Endothelial cell of hepatic sinusoid (primary cell): Measurements from ENCODE around the gene NAT14.

Source experiments
- in situ Hi-C: cut with HindIII; loops from 2 replicates; pipeline ENCODE4 v1.10.0; 2017; ENCODE audit warnings: low sequenced_read_pairs

NAT14 gene

DNA sequence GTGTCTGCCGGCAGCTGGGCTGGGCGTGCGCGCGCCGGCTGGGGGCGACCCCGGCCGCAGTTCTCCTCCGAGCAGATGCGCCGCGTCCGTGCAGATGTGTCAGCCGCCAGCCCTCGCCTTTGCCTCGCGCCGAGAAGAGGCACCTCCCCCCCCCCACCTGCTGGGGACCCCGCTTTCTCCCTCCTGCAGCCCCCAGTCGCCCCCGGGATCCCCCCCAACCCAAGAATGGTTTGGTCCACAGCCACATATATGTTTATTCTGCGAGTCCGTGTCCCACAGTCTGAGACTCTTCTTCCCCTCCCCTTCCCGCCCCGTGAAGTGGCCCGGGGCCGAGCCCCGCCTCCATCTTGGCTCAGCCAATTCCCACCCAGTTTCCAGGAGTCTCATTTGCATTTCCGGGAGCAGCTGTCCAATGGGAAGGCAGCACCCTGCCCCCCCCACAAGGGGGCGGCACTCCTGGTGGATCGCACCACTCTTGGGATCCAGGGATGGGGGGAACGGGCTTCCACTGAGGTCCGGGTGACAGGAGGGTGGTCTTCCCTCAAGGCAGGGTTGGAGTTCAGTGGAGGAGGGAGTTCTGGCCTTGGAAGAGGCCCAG is 32.1 kb upstream of the NAT14 start:
- in situ Hi-C loops = no loop called here

DNA sequence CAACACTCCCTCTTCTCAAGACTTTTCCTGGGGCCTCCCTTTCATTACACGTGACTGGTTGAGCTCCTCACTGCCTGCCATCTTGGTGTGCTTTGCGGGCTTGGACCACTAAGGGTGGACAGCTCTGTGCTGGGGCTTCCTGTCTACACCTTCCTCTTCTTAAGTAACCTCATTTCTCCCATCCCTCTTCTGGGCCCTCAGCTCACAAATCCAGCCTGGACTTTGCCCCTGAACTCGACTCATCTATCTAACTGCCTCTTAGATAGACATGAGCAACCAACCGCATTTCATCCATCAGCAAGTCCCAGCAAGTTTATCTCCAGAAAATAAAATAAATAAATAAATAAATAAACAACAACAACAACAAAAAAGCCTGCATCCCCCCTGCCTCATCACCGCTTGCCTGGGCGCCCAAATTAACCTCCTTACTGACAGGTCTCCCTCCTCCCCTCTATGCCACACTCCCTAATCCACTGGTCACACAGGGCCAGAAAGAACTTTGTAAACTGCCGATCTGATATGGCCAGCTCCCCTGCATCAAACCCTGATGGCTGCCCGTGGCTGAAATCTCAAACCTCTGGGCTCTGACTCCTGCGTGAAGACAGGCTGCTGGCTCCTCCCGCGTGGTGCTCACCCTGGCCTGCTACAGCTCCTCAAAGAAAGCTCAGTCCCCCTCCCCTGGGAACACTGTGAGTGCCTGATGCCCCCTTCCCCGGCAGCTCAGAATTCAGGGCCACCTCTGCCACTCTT is 31.3 kb upstream of the NAT14 start:
- in situ Hi-C loops = no loop called here

DNA sequence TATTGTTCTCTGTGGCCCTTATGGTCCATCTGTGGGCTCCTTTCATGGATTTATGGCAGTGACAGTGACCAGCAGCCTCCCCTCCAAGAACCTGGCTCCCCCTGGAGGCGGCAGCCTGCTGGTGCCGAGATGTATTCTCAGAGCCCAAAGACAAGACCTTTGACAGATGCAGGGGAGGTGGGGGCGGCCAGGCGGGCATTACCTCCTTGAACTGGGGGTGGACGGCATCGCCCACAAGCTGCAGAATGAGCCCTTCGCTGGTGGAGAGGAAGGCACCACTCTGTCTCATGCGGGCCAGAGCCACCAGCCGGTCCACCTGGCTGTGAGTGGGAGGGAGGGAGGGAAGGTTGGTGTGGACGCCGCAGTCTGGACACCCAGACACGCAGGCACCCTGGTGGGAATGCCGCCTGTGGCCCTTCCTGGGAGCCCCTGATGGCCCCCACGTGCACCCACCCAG is 30.2 kb upstream of the NAT14 start:
- in situ Hi-C loops = no loop called here

DNA sequence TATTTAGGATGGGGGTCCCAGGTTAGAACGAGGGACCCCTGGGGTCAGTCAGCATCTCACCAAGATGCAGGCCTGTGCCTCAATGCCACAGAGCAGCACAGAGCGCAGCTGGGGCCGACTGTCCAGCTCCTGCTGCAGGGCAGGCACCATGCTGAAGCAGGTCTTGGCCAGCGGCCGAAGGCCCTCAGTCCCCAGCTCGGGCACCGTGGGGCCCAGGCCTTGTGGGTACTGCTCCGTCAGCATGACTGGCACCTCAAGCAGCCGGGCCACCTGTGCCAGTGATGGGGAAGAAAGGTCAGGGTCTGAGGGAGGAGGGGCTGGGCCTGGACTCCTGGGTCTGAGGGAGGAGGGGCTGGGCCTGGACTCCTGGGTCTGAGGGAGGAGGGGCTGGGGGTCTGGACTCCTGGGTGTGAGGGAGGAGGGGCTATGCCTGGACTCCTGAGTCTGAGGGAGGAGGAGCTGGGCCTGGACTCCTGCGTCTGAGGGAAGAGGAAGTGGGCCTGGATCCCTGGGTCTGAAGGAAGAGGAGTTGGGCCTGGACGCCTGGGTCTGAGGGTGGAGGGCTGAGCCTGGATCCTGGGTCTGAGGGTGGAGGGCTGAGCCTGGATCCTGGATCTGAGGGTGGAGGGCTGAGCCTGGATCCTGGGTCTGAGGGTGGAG is 29.3 kb upstream of the NAT14 start:
- in situ Hi-C loops = no loop called here

DNA sequence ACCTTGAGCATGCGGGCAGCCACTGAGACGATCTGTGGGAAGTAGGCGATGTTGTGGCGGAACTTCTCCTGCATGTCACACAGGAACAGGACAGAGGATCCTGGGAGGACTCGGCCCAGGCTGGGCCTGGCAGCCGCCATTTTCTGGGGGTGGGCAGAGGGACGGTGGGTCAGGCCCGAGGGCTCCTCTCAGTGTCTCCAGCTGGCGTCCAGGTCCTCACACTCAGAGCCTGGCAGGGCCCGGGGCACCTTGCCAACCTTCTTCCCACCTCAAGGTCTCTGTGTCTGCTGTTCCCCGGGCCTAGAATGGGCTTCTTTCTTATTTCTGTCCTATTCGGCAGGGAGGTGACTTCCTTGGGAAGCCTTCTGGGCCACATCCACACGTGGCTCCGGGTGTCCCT is 28.6 kb upstream of the NAT14 start:
- in situ Hi-C loops = no loop called here

DNA sequence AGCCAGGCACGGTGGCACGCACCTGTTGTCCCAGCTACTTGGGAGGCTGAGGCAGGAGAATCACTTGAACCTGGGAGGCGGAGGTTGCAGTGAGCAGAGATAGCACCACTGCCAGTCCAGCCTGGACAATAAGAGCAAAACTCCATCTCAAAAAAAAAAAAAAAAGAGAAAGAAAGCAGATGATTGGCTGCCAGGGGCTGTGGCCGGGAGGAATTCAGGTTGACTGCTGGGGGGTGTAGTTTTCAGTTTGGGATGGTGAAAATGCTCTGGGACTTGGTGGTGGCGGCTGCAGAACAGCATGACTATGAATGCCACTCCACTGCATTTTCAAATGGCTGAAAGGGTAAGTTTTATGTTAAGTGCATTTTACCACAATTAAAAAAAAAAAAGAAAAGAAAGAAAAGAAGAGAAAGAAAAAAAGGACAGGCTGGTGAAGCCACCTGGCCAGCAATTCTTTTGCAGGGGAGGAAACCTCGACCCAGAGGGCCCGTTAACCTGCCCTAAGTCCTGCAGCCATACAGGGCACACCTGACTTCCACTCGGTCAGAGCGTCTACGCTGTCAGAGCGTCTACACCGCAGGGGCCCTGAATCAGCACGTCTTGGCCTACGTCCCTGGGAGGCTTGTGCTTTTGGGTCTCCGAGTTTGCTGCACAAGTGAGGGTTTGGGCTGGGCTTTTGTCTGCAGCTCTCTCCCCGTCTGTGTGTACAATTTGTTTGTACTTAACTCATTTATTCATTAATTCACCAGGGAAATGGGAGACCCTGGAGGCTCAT is 27.1 kb upstream of the NAT14 start:
- in situ Hi-C loops = no loop called here

DNA sequence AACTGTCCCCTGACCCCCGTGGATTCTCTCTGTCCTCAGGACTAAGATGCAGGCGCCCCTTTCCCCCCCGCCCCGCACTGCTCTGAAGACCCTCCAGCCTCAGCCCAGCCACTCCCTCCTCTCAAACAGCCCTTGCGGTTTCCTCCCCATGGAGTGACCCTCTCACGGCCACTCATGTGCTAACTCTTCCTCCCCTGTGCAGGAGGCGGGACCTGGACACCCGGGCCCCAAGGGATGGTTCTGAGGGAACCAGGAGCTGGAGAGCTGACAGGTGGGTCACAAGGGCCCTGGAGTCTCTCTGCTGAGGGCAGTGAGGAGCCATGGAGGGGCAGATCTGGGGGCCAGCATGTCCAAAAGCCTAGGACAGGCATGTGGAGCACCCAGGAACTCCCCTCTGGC is 25.4 kb upstream of the NAT14 start:
- in situ Hi-C loops = no loop called here

DNA sequence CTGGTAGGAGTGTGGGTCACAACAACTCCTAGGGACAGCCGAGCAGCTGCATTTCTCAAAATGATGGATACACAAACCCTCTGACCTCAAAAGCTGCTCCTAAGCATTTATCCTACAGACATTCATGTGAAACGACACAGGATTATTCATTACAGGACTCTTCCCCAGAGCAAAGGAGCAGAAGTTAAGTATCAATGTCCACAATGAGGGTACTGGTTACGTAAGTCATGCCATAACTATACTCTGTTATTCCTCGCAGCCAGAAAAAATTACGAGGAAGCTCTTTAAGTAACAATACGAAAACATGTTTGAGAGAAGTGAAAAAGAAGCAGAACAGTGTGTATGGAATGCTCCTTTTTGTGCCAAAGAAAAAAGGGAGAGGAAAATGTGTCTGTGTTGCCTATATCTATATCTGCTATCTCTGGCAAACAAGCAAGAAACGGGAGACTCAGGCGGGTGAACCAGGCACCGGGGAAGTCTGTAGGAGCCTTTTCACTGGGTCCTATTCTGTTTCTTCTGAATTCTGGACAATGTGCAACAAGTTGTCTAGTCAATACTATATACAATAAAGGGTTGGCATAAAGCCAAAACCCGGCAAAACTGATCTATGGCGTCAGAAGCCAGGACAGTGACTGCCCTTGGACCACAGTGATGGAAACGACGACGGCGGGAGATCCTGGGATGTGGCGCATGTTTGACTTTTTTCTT is 24.9 kb upstream of the NAT14 start:
- in situ Hi-C loops = no loop called here

DNA sequence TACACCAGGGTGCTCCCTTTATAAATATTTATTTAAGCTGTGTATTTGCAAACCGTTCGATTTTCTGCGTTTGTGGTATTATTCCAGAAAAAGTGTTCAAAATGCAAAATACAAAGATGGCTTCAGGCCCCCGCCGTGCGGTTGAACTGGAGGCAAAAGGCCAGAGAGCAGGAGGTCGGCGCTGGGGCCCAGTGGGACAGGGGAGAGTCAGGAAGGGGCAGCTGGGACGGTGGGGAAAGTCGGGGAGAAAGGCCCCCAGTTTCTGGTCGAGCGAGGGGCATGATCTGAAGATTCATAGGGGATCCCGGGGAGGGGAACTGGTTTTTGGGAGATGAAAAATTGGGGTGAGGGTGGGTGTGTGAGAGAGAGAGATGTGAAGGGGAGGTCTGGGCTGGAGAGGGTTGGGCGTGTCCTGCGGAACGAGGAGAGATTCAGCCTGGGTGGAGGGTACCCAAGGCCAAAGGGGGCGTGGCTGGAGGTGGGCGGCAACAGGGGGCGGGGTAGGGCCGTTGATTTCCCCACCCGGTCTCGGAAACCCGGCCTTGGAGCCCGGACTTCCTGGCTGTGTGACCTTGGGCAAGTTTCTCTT is 24.2 kb upstream of the NAT14 start:
- in situ Hi-C loops = no loop called here

DNA sequence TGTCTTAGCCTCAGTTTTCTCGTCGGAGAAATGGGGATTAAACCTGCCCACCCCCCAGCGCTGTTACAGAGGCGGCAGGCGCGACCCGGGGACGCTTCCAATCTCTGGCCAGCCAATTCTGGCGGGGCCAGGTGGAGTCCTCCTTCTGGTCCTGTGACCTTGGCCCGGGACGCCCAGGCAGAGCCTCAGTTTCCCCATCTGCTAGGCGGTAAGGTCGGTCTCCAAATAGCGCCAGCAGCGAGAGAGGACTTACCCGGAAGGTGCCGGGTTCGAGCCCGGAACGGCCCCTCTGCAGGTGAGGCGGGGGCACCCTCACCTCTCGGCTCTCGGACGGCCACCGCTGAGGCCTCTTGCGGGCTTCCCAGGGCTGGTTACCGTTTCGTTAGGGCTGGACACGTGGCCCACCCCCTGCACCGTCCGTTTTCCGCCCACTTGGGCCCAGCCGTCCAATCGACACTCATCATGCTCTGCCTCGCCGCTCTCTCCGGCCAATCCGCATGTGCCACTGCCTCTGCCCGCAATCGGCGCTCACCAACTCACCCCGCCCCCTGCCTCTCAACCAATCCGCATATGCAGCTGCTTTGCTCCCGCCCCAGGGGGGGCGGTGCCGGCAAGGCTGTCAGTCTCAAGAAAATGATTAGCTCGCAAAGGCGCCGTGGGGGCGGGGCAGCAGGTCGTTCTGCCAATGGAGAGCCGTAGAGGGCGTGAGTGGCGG is 23.6 kb upstream of the NAT14 start, which contains the start of gene ISOC2:
Gene ISOC2, minus strand, starts transcription at position 384 of the 715 bp plus-strand sequence. CDS start 5,156 bp downstream, outside the sequence.
- in situ Hi-C loops = no loop called here

DNA sequence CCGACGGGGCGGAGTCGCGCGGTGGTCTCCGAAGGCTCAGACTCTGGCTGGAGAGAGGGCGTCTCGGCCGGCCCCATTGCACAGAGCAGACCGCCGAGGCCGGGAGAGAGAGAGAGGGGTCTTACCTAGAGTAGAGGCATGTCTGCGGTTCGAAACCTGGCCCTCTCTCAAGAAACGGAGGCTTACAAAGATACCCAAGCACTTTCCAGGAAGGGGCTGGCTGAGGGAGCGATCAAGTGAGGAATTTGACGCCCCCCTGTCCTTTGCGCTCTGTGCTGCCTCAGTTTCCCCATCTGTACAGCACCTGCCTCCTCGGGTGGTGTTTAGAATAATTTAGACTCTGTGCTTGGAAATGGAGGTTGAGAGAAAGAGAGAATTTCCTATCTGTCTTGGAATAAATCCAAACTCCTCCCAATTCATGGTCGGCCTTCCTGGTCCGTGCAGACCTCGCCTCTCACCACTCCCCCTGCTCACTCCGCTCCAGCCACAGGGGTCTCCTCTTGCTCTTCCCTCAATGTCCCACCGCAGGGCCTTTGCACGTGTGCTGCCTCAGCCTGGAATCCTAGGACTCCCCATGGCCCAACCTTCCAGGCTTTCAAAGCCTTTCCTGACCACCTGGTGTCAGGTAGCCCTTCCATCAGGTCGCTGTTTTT is 22.9 kb upstream of the NAT14 start:
- in situ Hi-C loops = no loop called here

DNA sequence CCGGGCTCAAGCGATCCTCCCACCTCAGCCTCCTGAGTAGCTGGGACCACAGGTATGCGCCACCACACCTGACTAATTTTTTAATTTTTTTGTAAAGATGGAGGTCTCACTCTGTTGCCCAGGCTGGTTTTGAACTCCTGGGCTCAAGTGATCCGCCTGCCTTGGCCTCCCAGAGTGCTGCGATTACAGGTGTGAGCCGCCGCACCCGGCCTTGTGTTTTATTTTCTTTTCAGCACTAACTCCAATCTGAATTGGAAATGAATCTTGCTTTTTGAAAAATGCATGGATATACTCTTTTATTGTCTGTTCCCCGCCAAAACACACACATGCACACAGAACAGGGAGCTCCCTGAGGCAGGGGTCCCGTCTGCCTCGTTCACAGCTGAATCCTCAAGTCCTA is 22.3 kb upstream of the NAT14 start:
- in situ Hi-C loops = no loop called here

DNA sequence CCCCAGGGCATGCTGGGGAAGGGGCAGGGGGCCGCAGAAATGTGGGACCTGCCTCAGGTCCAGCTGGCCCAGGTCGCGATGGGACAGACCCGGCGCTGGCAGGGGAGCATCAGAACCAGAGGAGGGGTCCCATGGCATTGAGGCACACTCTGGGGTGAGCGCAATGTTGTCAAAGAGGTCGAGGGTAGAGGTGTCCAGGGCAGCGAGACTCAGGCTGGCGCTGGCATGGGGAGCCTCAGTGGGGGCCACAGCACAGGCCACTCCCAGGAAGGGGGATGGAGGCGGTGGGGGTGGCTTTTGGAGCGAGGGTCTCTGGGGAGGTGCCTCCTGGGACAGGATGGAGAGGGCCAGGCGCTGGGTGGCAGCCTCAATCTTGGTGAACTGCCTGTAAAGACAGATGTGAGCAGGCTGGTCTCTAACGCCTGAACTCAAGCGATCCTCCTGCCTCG is 21.4 kb upstream of the NAT14 start:
- in situ Hi-C loops = no loop called here

DNA sequence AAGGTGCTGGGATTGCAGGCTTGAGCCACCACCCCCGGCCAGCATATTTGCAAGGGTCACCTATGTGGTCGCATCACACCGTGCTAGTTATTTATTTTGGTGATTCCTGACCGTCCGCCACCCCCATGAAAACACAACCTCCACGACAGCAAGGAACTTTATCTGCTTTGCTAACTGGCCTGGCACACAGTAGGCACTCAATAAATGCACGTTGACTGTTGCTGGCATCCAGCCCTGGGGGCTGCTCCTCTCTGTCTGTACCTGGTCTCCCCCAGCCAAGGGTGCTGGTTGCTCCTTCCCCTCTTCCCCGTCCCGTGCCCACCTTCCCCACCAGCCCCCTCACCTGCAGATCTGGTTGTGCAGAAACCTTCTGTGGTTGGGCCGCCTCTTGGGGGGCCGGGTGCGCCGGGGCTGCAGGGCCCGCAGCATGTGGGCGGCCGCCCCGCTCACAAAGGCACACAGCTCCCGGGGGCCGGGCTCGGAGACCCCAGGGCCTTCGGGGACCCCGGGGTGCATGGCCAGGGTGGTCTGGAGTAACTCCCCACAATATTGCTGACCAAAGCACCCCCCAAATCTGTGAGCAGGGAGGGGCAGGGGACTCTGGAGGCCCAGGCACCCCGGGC is 20.8 kb upstream of the NAT14 start:
- in situ Hi-C loops = no loop called here

DNA sequence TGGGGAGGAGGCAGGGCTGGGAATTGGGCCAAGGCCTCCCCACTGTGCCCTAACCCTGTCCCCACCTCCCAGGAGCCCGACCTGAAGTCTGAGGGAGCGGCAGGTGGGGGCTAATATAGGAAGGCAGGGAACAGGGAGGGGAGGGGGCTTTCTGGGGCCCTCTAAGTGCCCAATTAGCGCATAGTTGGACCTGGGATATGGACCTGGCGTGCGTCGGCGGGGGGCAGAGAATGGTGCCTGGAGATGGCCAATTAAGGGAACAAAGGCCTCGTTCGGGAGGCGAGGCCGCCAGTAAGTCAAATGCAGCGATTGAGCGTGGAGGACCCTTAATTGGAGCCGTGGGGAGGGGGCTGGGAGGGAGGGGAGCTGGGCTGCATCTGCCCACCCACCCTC is 20.3 kb upstream of the NAT14 start, which contains the start of gene C19orf85:
Gene C19orf85, minus strand, starts transcription at position 90 of the 393 bp plus-strand sequence. CDS start 197 bp downstream, outside the sequence.
- in situ Hi-C loops = no loop called here

DNA sequence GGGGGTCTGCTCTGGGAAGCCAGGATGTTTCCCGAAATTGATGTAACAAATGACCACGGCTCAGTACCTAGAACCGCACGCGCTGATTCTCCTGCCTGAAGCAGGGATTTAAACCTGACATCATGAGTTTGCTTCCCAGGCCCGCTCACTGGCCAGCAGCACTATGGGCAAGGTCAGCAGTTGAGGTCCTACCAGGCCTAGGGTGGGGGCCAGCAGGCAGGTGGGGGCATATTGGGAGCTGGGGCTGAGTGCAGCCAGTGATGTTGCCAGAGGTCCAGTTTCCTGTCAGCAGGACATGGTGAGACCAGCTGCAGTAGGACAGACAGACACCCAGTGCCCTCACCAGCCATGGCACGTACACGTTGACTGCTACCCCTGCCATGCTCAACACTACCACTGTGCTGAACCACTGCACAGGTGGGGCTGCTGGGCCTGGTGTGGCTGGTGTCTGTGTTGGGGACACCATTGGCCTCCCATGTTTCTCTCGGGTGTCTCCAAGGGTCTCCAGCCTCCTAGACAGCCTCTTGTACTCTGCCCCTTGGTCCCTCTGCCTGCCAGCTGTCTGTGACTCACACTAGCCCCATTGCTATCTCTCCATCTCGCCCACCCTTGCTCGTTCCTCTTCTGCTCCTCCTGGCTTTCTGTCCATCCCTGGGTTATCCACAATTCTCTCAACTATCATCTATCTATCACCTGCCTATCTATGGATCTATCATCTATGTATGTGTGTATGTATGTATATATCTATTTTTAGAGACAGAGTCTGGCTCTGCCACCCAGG is 19.3 kb upstream of the NAT14 start:
- in situ Hi-C loops = no loop called here

DNA sequence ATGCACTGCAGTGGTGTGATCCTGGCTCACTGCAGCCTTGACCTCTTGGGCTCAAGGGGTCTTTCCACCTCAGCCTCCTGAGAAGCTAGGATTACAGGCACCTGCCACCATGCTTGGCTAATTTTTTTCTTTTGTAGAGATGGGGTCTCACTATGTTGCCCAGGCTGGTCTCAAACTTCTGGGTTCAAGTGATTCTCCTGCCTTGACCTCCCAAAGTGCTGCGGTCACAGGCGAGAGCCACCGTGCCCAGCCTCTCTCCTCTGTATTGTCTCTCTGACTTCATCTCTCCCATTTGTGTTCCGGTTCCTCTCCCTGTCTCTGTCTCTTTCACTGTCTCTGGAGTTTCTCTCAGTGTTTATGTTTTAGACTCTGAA is 18.8 kb upstream of the NAT14 start:
- in situ Hi-C loops = no loop called here
